ENCODE results near the gene FBXL2.

DNA sequence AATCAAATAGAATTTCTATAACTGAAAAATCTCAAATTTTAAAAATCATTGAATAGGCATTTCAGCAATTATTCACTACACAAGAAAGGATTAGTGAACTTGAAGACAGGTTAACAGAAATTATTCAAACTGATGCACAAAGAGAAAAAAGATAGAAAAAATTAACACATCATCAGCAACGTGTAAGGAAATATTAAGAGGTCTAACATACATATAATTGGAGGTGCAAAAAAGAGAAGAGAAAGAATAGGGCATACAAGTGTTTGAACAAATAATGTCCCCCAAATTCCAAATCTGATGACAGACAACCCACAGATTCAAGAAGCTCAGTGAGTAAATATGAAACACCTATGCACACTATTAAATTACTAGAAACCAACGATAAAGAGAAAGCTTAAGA, 57.1 kb downstream of the FBXL2 start:
- TF ChIP-seq, protein P1, sequence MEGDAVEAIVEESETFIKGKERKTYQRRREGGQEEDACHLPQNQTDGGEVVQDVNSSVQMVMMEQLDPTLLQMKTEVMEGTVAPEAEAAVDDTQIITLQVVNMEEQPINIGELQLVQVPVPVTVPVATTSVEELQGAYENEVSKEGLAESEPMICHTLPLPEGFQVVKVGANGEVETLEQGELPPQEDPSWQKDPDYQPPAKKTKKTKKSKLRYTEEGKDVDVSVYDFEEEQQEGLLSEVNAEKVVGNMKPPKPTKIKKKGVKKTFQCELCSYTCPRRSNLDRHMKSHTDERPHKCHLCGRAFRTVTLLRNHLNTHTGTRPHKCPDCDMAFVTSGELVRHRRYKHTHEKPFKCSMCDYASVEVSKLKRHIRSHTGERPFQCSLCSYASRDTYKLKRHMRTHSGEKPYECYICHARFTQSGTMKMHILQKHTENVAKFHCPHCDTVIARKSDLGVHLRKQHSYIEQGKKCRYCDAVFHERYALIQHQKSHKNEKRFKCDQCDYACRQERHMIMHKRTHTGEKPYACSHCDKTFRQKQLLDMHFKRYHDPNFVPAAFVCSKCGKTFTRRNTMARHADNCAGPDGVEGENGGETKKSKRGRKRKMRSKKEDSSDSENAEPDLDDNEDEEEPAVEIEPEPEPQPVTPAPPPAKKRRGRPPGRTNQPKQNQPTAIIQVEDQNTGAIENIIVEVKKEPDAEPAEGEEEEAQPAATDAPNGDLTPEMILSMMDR (IDR thresholded peaks at IDR 0.05) = no peak
- no peak for TF ChIP-seq POLR2A (IDR thresholded peaks at IDR 0.05)

All from testis (tissue), 2 donors.